GM03348 (cell line): ENCODE results near the gene TMPRSS6.

ENCODE experiments used
- DNase-seq: peaks from one replicate; pipeline ENCODE4 v3.0.0; 2012; ENCODE audit warnings: low spot score

Gene TMPRSS6

GRCh38 chr22:37109242-37109917 is at the start of gene TMPRSS6:
Gene TMPRSS6 (minus strand): TSS chr22:37109713. CDS start chr22:37103417, 6,296 bp downstream.
- no peak for DNase-seq

DNA sequence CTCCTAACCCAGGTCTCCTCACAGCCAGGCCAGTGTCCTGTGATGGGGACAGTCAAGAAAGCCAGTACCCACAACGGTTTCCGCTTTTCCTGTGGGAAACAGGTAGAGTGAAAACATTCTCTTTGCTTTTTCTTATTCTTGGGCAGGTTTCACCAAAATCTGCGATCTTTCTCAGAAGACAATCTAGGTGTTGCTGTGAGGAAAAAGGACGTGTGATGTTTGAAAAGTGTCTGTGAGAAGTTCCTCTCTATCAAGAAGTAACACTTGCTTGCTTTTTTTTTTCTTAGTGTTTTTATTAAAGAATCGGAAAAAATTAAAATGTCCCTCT is 49.4 kb upstream of the TMPRSS6 start:
- DNase-seq = no peak

GRCh38 chr22:37157516-37158285 is 48.2 kb upstream of the TMPRSS6 start:
- no peak for DNase-seq

DNA sequence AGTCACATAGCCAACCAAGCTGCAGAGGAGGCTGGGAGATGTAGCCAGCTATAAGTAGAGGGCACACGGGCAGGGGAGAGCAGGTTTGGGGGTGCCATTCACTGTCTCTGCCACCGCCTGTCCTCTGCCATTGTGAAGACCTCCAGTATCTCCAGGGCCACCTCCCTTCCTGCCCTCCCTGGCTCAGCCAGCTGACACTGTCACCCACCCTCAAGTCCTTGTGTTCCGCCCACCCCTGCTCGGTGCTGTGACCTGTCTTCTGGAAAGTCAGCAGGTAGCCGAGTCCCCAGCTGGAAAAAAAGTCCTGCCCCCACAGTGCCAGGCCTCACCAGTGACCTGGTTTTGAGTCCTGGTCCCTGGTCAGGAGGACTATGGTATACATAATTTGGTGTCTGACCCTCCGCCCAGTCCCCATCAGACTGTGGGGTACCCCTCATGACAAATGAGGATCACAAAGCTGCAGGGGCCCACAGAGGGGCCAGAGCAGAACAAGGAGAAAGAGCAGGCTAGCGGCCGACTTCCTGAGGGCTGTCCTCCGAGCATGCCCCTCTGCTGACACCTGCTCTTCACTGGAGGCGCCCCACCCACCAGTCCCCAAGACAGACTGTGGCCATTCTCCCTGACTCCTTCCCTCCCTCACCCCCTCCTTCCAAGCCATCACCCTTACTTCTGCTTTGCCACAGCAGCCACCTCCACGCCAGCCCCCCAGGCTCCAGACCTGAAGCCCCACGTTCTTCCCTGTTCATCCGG is 47.3 kb upstream of the TMPRSS6 start:
- no peak for DNase-seq

DNA sequence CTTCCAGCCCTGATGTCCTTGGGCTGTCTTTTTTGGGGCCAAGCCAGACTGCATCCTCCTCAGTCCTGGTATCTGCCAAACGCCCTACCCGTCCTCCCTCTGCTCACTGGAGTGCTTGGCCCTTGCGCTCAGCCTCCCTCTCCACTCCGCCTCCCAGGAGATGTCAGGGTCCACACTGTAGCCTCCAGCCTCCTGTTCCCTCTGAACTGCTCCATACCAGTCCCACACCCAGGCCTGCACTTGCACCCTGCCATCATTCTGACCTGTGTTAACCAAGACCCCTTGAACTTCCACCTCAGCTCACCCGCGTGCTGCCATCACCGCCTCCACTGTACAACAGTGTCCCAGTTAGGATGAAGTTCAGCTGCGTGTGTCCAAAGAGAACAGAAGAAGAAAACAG is 46.5 kb upstream of the TMPRSS6 start:
- DNase-seq = no peak

DNA sequence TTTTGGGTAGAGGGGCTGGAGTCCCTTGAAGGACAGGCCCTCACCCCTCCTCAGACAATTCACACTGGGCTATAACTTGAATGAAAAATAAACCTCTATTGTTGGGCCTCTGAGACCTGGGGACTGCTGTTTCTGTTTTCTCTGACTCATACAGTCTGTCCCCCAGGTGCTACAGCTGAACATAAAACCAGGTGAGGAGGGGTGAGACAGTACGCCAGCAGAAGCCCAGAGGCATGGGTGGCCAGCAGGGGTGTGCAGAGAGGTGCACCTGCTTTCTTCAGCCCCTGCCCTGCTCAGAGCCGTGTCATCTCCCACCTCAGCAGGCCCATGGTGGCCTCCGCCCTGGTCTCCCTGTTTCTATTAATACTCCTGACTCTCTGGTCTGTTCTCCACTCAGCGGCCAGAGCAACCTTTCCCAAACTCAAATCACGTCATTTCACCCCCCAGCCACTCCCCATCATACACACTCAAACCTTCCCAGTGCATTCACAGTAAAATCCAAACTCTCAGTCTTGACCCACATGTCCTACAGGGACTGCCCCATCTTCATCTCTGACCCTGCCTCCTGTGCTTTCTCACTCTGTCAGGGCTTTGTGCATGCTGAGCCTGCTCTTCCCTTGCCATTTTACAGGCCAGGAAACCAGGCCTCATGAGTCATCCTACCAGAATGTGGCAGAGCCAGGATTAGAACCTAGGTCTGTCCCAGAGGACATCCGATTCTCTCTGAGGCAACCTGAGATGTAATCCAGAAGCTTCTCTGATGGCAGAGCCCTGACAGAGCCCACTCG is 45.6 kb upstream of the TMPRSS6 start:
- DNase-seq = no peak

- no peak for DNase-seq
Observed at GRCh38 chr22:37153901-37154300, 44.4 kb upstream of the TMPRSS6 start.

DNA sequence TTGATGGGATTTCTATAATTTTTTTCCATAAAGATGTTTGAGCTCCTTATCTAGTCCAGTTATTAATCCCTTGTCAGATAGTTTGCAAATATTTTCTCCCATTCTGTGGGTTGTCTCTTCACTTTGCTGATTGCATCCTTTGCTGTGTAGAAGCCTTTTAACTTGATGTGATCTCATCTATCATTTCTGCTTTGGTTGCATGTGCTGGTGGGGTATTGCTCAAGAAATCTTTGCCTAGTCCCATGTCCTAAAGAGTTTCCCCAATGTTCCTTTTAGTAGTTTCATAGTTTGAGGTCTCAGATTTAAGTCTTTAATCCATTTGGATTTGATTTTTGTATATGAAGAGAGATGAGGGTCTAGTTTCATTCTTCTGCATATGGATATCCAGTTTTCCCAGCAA is 41.9 kb upstream of the TMPRSS6 start:
- no peak for DNase-seq

DNA sequence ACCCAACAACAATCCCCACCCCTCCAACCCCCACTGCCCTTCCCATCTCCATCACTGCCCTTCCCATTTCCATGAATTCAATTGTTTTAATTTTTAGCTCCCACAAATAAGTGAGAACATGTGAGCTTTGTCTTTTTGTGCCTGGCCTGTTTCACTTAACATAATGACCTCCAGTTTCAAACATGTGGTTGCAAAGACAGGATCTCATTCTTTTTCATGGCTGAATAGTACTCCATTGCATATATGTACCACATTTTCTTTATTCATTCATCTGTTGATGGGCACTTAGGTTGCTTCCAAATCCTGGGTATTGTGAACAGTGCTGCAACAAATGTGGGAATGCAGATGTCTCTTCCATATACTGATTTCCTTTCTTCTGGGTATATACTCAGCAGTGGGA is 41.2 kb upstream of the TMPRSS6 start:
- no peak for DNase-seq

DNA sequence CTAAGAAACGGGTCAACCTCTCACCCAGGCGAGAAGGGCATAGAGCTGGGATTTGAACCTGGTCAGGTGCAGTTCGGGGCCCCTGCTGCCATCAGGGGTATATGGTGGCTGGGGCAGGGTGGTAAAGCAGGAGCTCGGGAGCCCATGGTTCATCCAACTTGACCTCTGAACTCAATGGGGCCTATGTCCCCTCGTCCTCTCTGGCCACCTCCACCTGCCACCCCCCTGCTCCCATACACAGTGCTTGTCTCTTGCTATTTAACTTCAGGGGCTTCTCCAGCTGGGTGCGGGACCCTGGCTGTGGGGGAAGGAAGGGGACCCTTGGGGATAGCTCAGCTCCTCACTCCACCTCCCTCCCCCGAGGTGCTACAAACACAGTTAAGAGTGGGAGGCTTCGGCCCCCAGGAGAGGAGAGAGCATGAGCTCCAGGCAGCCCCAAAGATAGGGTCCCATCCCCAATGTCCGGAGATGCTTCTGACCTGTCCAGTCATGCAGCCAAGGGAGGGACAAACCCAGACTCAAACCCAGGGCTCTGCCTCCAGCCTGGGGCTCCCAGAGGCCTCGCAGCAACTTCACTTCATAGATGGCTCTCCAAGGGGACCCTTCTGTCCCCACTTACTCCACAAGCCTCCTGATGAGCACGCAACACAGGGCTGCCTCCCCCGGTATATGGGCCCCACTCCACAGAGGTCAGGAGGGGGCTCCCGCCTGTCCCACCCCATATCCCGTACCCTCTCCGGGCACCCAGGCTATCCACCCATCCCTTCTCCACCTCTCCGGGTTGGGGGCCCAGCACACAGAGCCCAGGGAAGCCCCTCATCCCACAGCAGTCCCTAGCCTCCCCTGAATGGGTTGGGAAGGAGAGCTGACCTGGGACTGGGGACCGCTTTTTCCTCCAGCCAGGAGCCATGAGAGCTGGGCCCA is 39.5 kb upstream of the TMPRSS6 start:
- no peak for DNase-seq

DNA sequence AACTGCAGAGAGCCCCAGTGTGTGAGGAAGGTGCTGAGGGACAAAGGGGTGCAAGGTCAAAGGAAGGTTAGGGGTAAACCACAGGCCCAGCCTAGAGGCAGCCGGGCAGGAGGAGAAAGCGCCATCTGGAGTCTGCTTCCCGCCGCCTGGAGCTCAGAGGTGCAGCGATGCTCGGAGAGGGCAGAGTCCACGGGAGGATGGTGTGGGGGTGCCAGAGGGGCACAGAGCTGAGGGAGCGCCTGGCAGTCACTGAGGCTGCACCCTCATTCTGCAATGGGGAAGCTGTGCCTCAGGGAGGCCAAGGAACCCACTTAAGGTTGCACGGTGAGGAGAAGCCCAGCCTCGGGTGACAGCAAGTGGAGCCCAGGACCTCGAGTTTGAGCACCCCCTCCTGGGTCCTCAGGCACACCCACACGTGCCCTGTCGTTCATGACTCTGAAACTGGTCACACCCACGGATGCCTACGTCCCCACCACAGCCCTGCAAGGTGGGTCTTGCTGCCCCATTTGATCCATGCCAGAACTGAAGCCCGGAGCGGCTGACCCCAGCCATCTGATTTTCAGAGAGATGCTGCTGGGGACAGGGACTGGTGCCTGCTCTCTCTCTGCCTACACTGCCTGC is 38.6 kb upstream of the TMPRSS6 start:
- no peak for DNase-seq

GRCh38 chr22:37147186-37147990 is 37.9 kb upstream of the TMPRSS6 start:
- no peak for DNase-seq

DNA sequence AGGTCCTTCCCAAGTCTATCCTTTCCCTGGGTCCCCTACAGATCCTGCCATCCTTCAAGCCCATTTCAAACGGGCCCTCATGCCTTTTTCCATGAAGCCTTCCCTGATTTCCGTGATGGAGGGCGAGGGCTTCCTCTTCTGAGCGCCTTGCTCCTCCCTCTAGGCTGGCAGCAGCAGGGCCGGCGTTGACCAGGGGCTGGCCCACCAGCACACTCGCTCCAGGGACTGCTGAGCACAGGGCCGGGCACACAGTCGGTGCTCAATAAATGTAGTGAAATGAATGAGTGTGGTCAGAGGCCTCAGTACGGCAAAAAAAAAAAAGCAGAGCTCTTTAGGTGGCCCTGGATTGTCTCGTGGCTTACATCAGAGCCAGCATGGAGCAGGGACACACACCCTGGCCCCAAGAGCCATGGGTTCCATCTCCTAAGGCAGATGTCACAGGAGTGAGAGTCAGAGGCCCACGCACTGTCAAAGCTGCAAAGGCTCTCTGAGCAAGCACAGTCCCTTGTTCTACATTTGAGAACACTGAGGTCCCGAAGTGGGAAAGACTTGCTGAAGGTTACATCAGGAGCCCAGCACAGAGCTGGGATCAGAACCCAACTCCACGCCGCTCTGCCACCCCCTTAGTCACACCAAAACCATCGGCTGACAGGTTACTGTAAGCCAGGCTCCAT is 37.1 kb upstream of the TMPRSS6 start:
- no peak for DNase-seq

GRCh38 chr22:37146051-37146385 is 36.5 kb upstream of the TMPRSS6 start:
- no peak for DNase-seq

DNA sequence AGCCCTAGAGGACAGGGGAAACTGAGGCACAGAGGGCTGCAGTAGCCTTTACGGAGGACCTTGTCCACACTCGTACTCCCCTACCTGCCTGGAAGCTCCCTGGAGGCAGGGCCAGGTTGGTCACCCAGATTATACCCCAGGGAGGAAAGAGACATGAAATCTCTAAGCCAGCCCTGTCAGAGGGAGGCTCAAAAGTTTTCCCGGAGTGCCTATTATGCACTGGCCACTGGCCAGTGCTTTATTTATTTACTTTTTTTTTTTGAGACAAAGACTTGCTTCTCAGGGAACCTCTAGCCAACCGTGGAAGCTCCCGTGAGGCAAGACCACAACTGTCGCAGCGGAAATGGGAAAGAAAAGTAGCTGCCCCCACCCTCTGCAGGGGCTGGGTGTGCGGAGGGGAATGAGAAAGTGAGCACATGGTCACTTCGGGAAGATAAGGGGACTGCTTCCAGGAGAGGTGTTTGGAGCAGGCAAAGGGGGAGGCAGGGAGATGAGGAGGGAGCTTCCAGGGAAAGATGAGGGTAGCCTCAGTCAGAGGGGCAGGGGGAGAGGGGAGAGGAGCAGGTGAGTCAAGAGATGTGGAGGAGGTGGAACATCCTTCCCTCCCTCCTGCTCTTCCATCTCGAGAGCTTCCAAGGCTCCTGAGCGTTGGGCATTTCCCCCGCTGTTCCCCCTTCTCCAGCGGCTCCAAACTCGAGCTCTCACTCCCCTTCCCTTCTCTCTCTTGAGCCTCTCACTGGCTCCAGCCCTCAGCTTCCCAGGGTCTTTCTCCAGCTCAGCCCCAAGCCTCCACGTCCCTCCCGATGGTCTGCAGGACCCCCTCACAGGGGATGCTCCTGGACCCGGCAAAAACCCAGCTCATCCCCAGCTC is 35.9 kb upstream of the TMPRSS6 start:
- DNase-seq = no peak

- DNase-seq = no peak
Observed at GRCh38 chr22:37144180-37144554, 34.7 kb upstream of the TMPRSS6 start.

DNA sequence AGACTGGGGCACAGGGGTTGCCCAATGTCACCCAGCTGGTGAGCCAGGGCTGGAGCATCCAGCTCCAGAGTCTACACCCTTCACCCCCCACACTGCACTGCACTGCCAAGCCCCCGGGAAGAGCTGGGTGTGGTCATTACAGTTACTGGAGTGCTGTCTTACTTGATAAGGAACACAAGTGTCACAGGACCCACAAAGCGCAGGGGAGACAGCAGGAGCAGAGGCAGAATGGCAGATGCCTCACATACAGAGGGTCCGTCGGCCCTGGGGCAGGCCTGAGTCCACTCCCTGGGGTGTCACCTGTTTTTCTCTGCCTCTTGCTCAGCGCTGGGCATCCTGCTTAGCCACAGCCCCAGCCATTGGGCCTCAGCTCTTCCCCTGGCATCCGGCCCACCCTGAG is 32.5 kb upstream of the TMPRSS6 start:
- no peak for DNase-seq

DNA sequence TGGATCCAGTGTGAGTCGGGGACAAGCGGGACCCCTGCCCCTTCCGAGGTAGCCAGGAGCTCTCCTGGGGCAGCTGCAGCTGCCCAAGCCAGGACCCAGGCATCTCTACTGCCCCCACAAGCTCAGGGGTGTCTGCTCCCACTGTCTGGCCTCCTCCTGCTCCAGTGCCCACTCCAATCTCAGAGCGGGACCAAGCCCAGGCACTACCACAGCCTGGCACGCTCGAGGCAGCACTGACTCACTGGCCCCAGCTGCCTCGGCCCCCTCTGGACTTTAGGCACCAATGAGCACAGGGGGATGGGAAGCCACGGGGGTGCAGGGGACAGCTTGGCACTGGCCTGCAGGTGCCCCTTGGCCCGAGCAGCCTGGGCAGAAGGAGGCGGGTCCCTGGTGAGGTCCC is 32.0 kb upstream of the TMPRSS6 start:
- DNase-seq = no peak
